OCI-LY7 (cell line): ENCODE data around the gene PTGES. TPM values are rescaled to one million over a fixed set of nuclear protein-coding genes. Genes with fewer than 3 reads are reported as not detected.

Experiments used
- BruUV-seq: library from RNA; stranded (reverse); fragments of 400-500 nt; replicated peaks from 2 replicates; lab custom pipeline; 2021; lab: Mats Ljungman, UMichigan
- CTCF ChIA-PET: fragments of 300-600 bp; sonication (Branson Sonifier 250); formaldehyde crosslinking; loops from one replicate; lab custom pipeline; 2022; ENCODE audit warnings: antibody characterized with exemption; ENCODE audit not compliant: unreplicated experiment; lab: Charles Lee
- POLR2A ChIA-PET: fragments of 300-600 bp; sonication (Branson Sonifier 250); formaldehyde crosslinking; loops from one replicate; lab custom pipeline; 2022; ENCODE audit warnings: antibody characterized with exemption; lab: Charles Lee
- DNase-seq: peaks from one replicate; pipeline ENCODE4 v3.0.0-alpha.2; 2015; ENCODE audit warnings: low spot score
- H2AFZ ChIP-seq: fragments of 200-600 bp; sonication (generic), shearing (Covaris generic); 2 replicates; pipeline ENCODE4 v1.6.1; 2014; ENCODE audit warnings: mild to moderate bottlenecking, antibody characterized with exemption, low read length, moderate library complexity
- H3K27ac ChIP-seq: fragments of 200-600 bp; sonication (generic); 2 replicates; pipeline ENCODE4 v1.5.1; 2014; ENCODE audit warnings: mixed run types, low read depth, mild to moderate bottlenecking, moderate library complexity, low read length, inconsistent platforms; ENCODE audit not compliant: poor library complexity, severe bottlenecking
- H3K36me3 ChIP-seq: fragments of 200-600 bp; sonication (generic); 2 replicates; pipeline ENCODE4 v1.6.1; 2014; ENCODE audit warnings: mild to moderate bottlenecking, antibody characterized with exemption, low read length, moderate library complexity, mixed read lengths; ENCODE audit not compliant: insufficient read depth
- H3K4me1 ChIP-seq: fragments of 200-600 bp; sonication (generic); 2 replicates; pipeline ENCODE4 v1.5.1; 2014; ENCODE audit warnings: mild to moderate bottlenecking, low read length; ENCODE audit not compliant: insufficient read depth, poor library complexity, severe bottlenecking
- H3K4me2 ChIP-seq: fragments of 200-600 bp; sonication (generic); 2 replicates; pipeline ENCODE4 v1.6.1; 2014; ENCODE audit warnings: mild to moderate bottlenecking, low read length
- H3K4me3 ChIP-seq: fragments of 200-600 bp; sonication (generic); 2 replicates; pipeline ENCODE4 v1.5.1; 2014; ENCODE audit warnings: mild to moderate bottlenecking, low read depth, low read length; ENCODE audit not compliant: poor library complexity, severe bottlenecking
- H3K79me2 ChIP-seq: fragments of 200-600 bp; sonication (generic); 2 replicates; pipeline ENCODE4 v1.6.1; 2016; ENCODE audit warnings: low read depth, mild to moderate bottlenecking, low read length, moderate library complexity, mixed read lengths; ENCODE audit not compliant: insufficient read depth
- H3K9me2 ChIP-seq: fragments of 200-600 bp; sonication (generic); 2 replicates; pipeline ENCODE4 v1.6.1; 2016; ENCODE audit warnings: mild to moderate bottlenecking, low read length, mixed read lengths; ENCODE audit not compliant: insufficient read depth
- H3K9me3 ChIP-seq: fragments of 200-600 bp; sonication (generic); 2 replicates; pipeline ENCODE4 v1.6.1; 2014; ENCODE audit warnings: mild to moderate bottlenecking, mixed run types, low read length, mixed read lengths
- H4K20me1 ChIP-seq: fragments of 200-600 bp; sonication (generic); 2 replicates; pipeline ENCODE4 v1.6.1; 2014; ENCODE audit warnings: mild to moderate bottlenecking, antibody characterized with exemption, low read length, moderate library complexity, mixed read lengths; ENCODE audit not compliant: insufficient read depth
- CTCF ChIP-seq: fragments of 200-600 bp; sonication (generic); conservative IDR thresholded peaks from 2 replicates; pipeline ENCODE4 v1.5.1; 2014; ENCODE audit warnings: mild to moderate bottlenecking, antibody characterized with exemption, low read length, moderate library complexity, mixed read lengths
- EZH2phosphoT487 ChIP-seq: fragments of 200-600 bp; sonication (generic); IDR thresholded peaks from 2 replicates; pipeline ENCODE4 v1.6.1; 2018; ENCODE audit warnings: low read depth, borderline replicate concordance, mild to moderate bottlenecking, mixed run types, antibody characterized with exemption, low read length, moderate library complexity, mixed read lengths
- intact Hi-C: fragments of 100-400 bp; cut with micrococcal nuclease; formaldehyde crosslinking; loops from one replicate; pipeline ENCODE4 v1.10.0; 2022; ENCODE audit not compliant: unreplicated experiment
- total RNA-seq, 2 experiments: library from RNA; depleted of rRNA in 1 of 2; stranded (reverse); fragments of >200 nt in 1 of 2; shearing (Covaris generic) in 1 of 2; gene quantifications; 2 replicates each; pipeline ENCODE4 v1.2.3, GENCODE V29; 2014 to 2022

The PTGES gene
- total RNA-seq, 2 experiments from 2014 or later: not detected

GRCh38 chr9:129770741-129771140, 17.9 kb upstream of the PTGES start:
- Histone ChIP-seq H3K4me2 (no peak overlapping the region), H3K79me2 (no peaks in the 10 kb centered on the region), H3K9me2 (no peaks in the 10 kb centered on the region), H3K9me3 (no peaks in the 10 kb centered on the region), H3K36me3 (no peaks in the 10 kb centered on the region), H3K4me3 (no peak overlapping the region), H3K27ac (no peak overlapping the region), H4K20me1 (no peaks in the 10 kb centered on the region; the same call in 1 of the 2 replicates), H3K4me1 (no peaks in the 10 kb centered on the region), H2AFZ (no peak overlapping the region)
- POLR2A ChIA-PET: interaction anchor here (0.7 kb wide), 1 partner anchor 15 kb away, joined by 3 read pairs; no protein-coding TSS in a partner anchor
- CTCF ChIA-PET: no interaction called here
- DNase-seq: no peak
- intact Hi-C loops: no loop called here
- no TSS peak for BruUV-seq
- TF ChIP-seq CTCF: no peak
- no peak for TF ChIP-seq EZH2phosphoT487

GRCh38 chr9:129769669-129770068, 16.8 kb upstream of the PTGES start:
- Histone ChIP-seq H3K9me2 (no peaks in the 10 kb centered on the region), H3K4me1 (no peaks in the 10 kb centered on the region), H3K27ac (no peak overlapping the region), H3K9me3 (no peaks in the 10 kb centered on the region), H3K4me3 (no peak overlapping the region), H3K79me2 (no peaks in the 10 kb centered on the region), H3K4me2 (no peak overlapping the region), H2AFZ (no peak overlapping the region), H4K20me1 (no peaks in the 10 kb centered on the region; the same call in 1 of the 2 replicates), H3K36me3 (no peaks in the 10 kb centered on the region)
- no peak for DNase-seq
- no peak for TF ChIP-seq EZH2phosphoT487
- no peak for TF ChIP-seq CTCF
- intact Hi-C loops: no loop called here
- POLR2A ChIA-PET: no interaction called here
- CTCF ChIA-PET: interaction anchor here (0.5 kb wide), 1 partner anchor 44 kb away, joined by 5 read pairs; no protein-coding TSS in a partner anchor
- BruUV-seq: no TSS peak

- no peaks in the 10 kb centered on the region for H3K36me3 ChIP-seq
- no peak overlapping the region for H2AFZ ChIP-seq
- H3K4me2 ChIP-seq: no peak overlapping the region
- no peak for DNase-seq
- H3K79me2 ChIP-seq: no peaks in the 10 kb centered on the region
- no TSS peak for BruUV-seq
- no peak overlapping the region for H3K4me3 ChIP-seq
- intact Hi-C loops: no loop called here
- H4K20me1 ChIP-seq: no peaks in the 10 kb centered on the region; the same call in 1 of the 2 replicates
- CTCF ChIA-PET: no interaction called here
- TF ChIP-seq EZH2phosphoT487: no peak
- TF ChIP-seq CTCF: no peak
- POLR2A ChIA-PET: interaction anchor here (0.6 kb wide), 1 partner anchor 392 kb away, joined by 3 read pairs; no protein-coding TSS in a partner anchor
- H3K9me2 ChIP-seq: no peaks in the 10 kb centered on the region
- H3K27ac ChIP-seq: no peak overlapping the region
- H3K4me1 ChIP-seq: no peaks in the 10 kb centered on the region
- H3K9me3 ChIP-seq: no peaks in the 10 kb centered on the region
Observed at GRCh38 chr9:129768486-129768885, 15.6 kb upstream of the PTGES start.
